ENCODE measurements around the gene LSS. TPM values are rescaled to one million over a fixed set of nuclear protein-coding genes. Genes with fewer than 3 reads are reported as not detected.

Gene LSS
- total and polyA plus RNA-seq, 2 of the 8 experiments (the other 6 are each of a cell fraction or from before 2014, with no cell fraction given) = 96.1 to 123 TPM

- no peak for TF ChIP-seq NANOG (IDR thresholded peaks at IDR 0.05; ENCODE audit: insufficient read depth, low read depth, low read length, poor library complexity, severe bottlenecking)
- TF ChIP-seq SAP30 (IDR thresholded peaks at IDR 0.05; ENCODE audit: insufficient read depth, insufficient replicate concordance, low read length) = no peak
- no peak for TF ChIP-seq CTBP2 (IDR thresholded peaks at IDR 0.05; ENCODE audit: borderline replicate concordance, insufficient read depth, insufficient read length, low read length)
- TF ChIP-seq SP1 (IDR thresholded peaks at IDR 0.05; ENCODE audit: low read depth, low read length) = no peak
- no peak for TF ChIP-seq RAD21 (IDR thresholded peaks at IDR 0.05 in 1 of 2, conservative IDR thresholded peaks at IDR 0.05 in 1 of 2; ENCODE audit: low read depth in 2 of 2, low read length in 2 of 2)
Measured at GRCh38 chr21:46220275-46220810, 8.2 kb downstream of the LSS start (continued).

Data from H1 (cell line).